ENCODE results near the gene PAX5. TPM values are rescaled to one million over a fixed set of nuclear protein-coding genes. Genes with fewer than 3 reads are reported as not detected.
A peak's percentile ranks its signal among the peaks of the same experiment; 100 is the strongest.
"Not testable (repeated sequence)": the region's sequence is repeated elsewhere in the genome, so short reads cannot be mapped to it uniquely, and the experiment has no call there.

PAX5 gene
- total RNA-seq, 1 experiment from 2014 or later: not detected

- POLR2A ChIA-PET (ENCODE audit: unreplicated experiment): interaction anchor here (0.7 kb wide), 1 partner anchor 207 kb away, joined by 3 read pairs; no protein-coding TSS in a partner anchor
- H3K36me3 ChIP-seq (ENCODE audit: low read depth); H3F3A ChIP-seq (ENCODE audit: insufficient read depth, low read depth); H3K9me3 ChIP-seq (ENCODE audit: insufficient read depth, low read depth); CTCF ChIA-PET; H3K4me1 ChIP-seq (replicated peaks; ENCODE audit: insufficient read depth); H3K9me2 ChIP-seq (ENCODE audit: insufficient read depth); H4K20me1 ChIP-seq (ENCODE audit: insufficient read depth); DNase-seq; H3K27me3 ChIP-seq (ENCODE audit: insufficient read depth, low read depth): not testable (repeated sequence)
- H2AFZ ChIP-seq: peak overlapping the region; percentile 90
- intact Hi-C loops (cut with micrococcal nuclease; ENCODE audit: unreplicated experiment): loop anchor here (5.0 kb wide), 1 partner anchor 42 kb away; the partner anchor contains the start of gene ZCCHC7
- peaks cover 39% of the 10 kb centered on the region for H3K79me2 ChIP-seq (ENCODE audit: low read depth)
- peak overlapping the region; percentile 82 for H3K4me2 ChIP-seq
- H3K27ac ChIP-seq: peak overlapping the region; percentile 25; the same call in 1 of the 2 replicates
- TSS peak; percentile 60 for BruUV-seq (replicated peaks)
- H3K4me3 ChIP-seq: peak overlapping the region; percentile 91
Measured at GRCh38 chr9:37080165-37080628, 46.1 kb upstream of the PAX5 start.

GRCh38 chr9:37079370-37080164 is 45.5 kb upstream of the PAX5 start:
- Histone ChIP-seq H3K27ac (peak overlapping the region; percentile 25), H4K20me1 (ENCODE audit: insufficient read depth) (no peaks in the 10 kb centered on the region), H3K9me3 (ENCODE audit: insufficient read depth, low read depth) (peaks cover 6% of the 10 kb centered on the region; the same call in 1 of the 2 replicates), H3K79me2 (ENCODE audit: low read depth) (peaks cover 39% of the 10 kb centered on the region), H3K36me3 (ENCODE audit: low read depth) (no peaks in the 10 kb centered on the region), H3K9me2 (ENCODE audit: insufficient read depth) (no peaks in the 10 kb centered on the region), H3F3A (ENCODE audit: insufficient read depth, low read depth) (no peaks in the 10 kb centered on the region), H3K4me1 (replicated peaks; ENCODE audit: insufficient read depth) (peaks cover 7% of the 10 kb centered on the region), H3K4me3 (peak overlapping the region; percentile 91), H2AFZ (peak overlapping the region; percentile 90), H3K27me3 (ENCODE audit: insufficient read depth, low read depth) (no peaks in the 10 kb centered on the region), H3K4me2 (peak overlapping the region; percentile 82)
- BruUV-seq (replicated peaks): TSS peak; percentile 19
- TF ChIP-seq CTCF (conservative IDR thresholded peaks at IDR 0.05) (no peak), EZH2 (IDR thresholded peaks at IDR 0.05; ENCODE audit: low read depth) (no peak)
- POLR2A ChIA-PET (ENCODE audit: unreplicated experiment): no interaction called here
- intact Hi-C loops (cut with micrococcal nuclease; ENCODE audit: unreplicated experiment): loop anchor here (5.0 kb wide), 1 partner anchor 43 kb away; the partner anchor contains the start of gene ZCCHC7
- peak; percentile 74 to 81 for DNase-seq
- CTCF ChIA-PET: no interaction called here

- H3K79me2 ChIP-seq (ENCODE audit: low read depth); H3K9me2 ChIP-seq (ENCODE audit: insufficient read depth); H2AFZ ChIP-seq; H3K27me3 ChIP-seq (ENCODE audit: insufficient read depth, low read depth); H3K36me3 ChIP-seq (ENCODE audit: low read depth); H3K4me3 ChIP-seq; CTCF ChIA-PET; H3K27ac ChIP-seq; DNase-seq; H4K20me1 ChIP-seq (ENCODE audit: insufficient read depth); H3K4me2 ChIP-seq; H3K4me1 ChIP-seq (replicated peaks; ENCODE audit: insufficient read depth); POLR2A ChIA-PET (ENCODE audit: unreplicated experiment); H3K9me3 ChIP-seq (ENCODE audit: insufficient read depth, low read depth); BruUV-seq (replicated peaks); H3F3A ChIP-seq (ENCODE audit: insufficient read depth, low read depth); intact Hi-C loops (cut with micrococcal nuclease; ENCODE audit: unreplicated experiment): not testable (repeated sequence)
Measured at GRCh38 chr9:37074790-37075189, 40.7 kb upstream of the PAX5 start.

- H2AFZ ChIP-seq: no peak overlapping the region
- CTCF ChIA-PET: no interaction called here
- H3K36me3 ChIP-seq (ENCODE audit: low read depth): no peaks in the 10 kb centered on the region
- H3K9me2 ChIP-seq (ENCODE audit: insufficient read depth): no peaks in the 10 kb centered on the region
- intact Hi-C loops (cut with micrococcal nuclease; ENCODE audit: unreplicated experiment): no loop called here
- TF ChIP-seq EZH2 (IDR thresholded peaks at IDR 0.05; ENCODE audit: low read depth) (no peak), CTCF (conservative IDR thresholded peaks at IDR 0.05) (no peak)
- H4K20me1 ChIP-seq (ENCODE audit: insufficient read depth): no peaks in the 10 kb centered on the region
- no peak for DNase-seq
- no peak overlapping the region for H3K27ac ChIP-seq
- POLR2A ChIA-PET (ENCODE audit: unreplicated experiment): no interaction called here
- BruUV-seq (replicated peaks): no TSS peak
- H3F3A ChIP-seq (ENCODE audit: insufficient read depth, low read depth): no peaks in the 10 kb centered on the region
- H3K4me2 ChIP-seq: no peak overlapping the region
- no peaks in the 10 kb centered on the region for H3K4me1 ChIP-seq (replicated peaks; ENCODE audit: insufficient read depth)
- H3K79me2 ChIP-seq (ENCODE audit: low read depth): no peaks in the 10 kb centered on the region
- H3K4me3 ChIP-seq: no peak overlapping the region
- H3K27me3 ChIP-seq (ENCODE audit: insufficient read depth, low read depth): peaks cover 29% of the 10 kb centered on the region
- no peaks in the 10 kb centered on the region for H3K9me3 ChIP-seq (ENCODE audit: insufficient read depth, low read depth)
Measured at GRCh38 chr9:37066139-37066725, 32.2 kb upstream of the PAX5 start.
